Measurements from ENCODE around the gene DAAM2.

DNA sequence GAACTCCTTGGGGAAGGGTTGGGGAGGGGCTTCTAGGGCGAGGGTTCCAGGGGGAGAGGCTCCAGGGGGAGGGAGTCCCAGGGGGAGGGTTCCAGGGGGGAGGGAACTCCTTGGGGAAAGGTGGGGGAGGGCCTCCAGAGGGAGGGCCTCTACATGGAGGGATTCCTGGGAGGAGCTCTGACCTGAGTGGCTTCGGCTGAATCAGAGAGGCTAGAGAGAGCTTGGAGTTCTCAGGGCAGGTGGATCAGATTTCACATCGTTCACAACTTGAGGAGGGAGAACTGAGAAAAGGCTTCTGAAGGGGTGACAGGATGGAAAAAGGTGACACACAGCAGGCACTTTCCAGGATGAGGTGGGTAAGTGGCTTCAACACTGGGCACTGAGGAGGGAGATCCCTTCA is 49.1 kb downstream of the DAAM2 start:
- TF ChIP-seq, protein P1, sequence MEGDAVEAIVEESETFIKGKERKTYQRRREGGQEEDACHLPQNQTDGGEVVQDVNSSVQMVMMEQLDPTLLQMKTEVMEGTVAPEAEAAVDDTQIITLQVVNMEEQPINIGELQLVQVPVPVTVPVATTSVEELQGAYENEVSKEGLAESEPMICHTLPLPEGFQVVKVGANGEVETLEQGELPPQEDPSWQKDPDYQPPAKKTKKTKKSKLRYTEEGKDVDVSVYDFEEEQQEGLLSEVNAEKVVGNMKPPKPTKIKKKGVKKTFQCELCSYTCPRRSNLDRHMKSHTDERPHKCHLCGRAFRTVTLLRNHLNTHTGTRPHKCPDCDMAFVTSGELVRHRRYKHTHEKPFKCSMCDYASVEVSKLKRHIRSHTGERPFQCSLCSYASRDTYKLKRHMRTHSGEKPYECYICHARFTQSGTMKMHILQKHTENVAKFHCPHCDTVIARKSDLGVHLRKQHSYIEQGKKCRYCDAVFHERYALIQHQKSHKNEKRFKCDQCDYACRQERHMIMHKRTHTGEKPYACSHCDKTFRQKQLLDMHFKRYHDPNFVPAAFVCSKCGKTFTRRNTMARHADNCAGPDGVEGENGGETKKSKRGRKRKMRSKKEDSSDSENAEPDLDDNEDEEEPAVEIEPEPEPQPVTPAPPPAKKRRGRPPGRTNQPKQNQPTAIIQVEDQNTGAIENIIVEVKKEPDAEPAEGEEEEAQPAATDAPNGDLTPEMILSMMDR (IDR thresholded peaks at IDR 0.05; ENCODE audit: low read depth, low read length, missing input control) = no peak
- TF ChIP-seq RXRA (IDR thresholded peaks at IDR 0.05) (no peak), TAF1 (conservative IDR thresholded peaks at IDR 0.05) (no peak), YY1 (IDR thresholded peaks at IDR 0.05) (no peak), SP1 (IDR thresholded peaks at IDR 0.05) (no peak), FOXA1 (IDR thresholded peaks at IDR 0.05) (no peak), EGR1 (IDR thresholded peaks at IDR 0.05; ENCODE audit: low read depth in 2 of 2) (no peak), RAD21 (IDR thresholded peaks at IDR 0.05) (no peak), JUND (IDR thresholded peaks at IDR 0.05) (no peak)
- TF ChIP-seq, protein P2, sequence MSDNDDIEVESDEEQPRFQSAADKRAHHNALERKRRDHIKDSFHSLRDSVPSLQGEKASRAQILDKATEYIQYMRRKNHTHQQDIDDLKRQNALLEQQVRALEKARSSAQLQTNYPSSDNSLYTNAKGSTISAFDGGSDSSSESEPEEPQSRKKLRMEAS (IDR thresholded peaks at IDR 0.05) = no peak
- TF ChIP-seq, protein P3, sequence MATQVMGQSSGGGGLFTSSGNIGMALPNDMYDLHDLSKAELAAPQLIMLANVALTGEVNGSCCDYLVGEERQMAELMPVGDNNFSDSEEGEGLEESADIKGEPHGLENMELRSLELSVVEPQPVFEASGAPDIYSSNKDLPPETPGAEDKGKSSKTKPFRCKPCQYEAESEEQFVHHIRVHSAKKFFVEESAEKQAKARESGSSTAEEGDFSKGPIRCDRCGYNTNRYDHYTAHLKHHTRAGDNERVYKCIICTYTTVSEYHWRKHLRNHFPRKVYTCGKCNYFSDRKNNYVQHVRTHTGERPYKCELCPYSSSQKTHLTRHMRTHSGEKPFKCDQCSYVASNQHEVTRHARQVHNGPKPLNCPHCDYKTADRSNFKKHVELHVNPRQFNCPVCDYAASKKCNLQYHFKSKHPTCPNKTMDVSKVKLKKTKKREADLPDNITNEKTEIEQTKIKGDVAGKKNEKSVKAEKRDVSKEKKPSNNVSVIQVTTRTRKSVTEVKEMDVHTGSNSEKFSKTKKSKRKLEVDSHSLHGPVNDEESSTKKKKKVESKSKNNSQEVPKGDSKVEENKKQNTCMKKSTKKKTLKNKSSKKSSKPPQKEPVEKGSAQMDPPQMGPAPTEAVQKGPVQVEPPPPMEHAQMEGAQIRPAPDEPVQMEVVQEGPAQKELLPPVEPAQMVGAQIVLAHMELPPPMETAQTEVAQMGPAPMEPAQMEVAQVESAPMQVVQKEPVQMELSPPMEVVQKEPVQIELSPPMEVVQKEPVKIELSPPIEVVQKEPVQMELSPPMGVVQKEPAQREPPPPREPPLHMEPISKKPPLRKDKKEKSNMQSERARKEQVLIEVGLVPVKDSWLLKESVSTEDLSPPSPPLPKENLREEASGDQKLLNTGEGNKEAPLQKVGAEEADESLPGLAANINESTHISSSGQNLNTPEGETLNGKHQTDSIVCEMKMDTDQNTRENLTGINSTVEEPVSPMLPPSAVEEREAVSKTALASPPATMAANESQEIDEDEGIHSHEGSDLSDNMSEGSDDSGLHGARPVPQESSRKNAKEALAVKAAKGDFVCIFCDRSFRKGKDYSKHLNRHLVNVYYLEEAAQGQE (IDR thresholded peaks at IDR 0.05) = no peak

Measured in liver (tissue), 3 donors.